Body of pancreas (tissue), 4 donors: Measurements from ENCODE around the gene SYT13. TPM values are rescaled to one million over a fixed set of nuclear protein-coding genes. Genes with fewer than 3 reads are reported as not detected.

Experiments used
- ATAC-seq: fragments of 150-250 bp; one replicate; pipeline ENCODE4 v1.9.1; 2016
- DNase-seq, 4 donors: peaks; one replicate each; pipeline ENCODE4 v3.0.0-alpha.2; 2019
- H3K27ac ChIP-seq, 4 donors: fragments of 200-600 bp; sonication (generic); 1 replicate in 3 of 4; 2 replicates in 1 of 4; pipeline versions ENCODE4 v1.5.1 to v1.6.1; 2016 to 2019; ENCODE audit warnings: mild to moderate bottlenecking in 1 of 4, mixed read lengths in 1 of 4, moderate library complexity in 1 of 4
- H3K27me3 ChIP-seq, 2 donors: fragments of 200-600 bp; sonication (generic); one replicate each; pipeline ENCODE4 v1.6.0; 2016; ENCODE audit warnings: mild to moderate bottlenecking in 1 of 2
- H3K36me3 ChIP-seq, 2 donors: fragments of 200-600 bp; sonication (generic); replicated peaks in 1 of 2; 2 replicates each; pipeline ENCODE4 v1.5.1; 2016; ENCODE audit warnings: low read depth in 2 of 2; ENCODE audit not compliant: insufficient read depth in 1 of 2
- H3K4me1 ChIP-seq: fragments of 200-600 bp; sonication (generic); one replicate; pipeline ENCODE4 v1.6.0; 2016
- H3K4me3 ChIP-seq, 2 donors: fragments of 200-600 bp; sonication (generic); 1 replicate in 1 of 2; 2 replicates in 1 of 2; pipeline ENCODE4 v1.5.1; 2016 to 2019
- H3K9me3 ChIP-seq, 3 donors: fragments of 200-600 bp; sonication (generic); 1 replicate in 2 of 3; 2 replicates in 1 of 3; pipeline ENCODE4 v1.5.1; 2016
- POLR2A ChIP-seq, 3 donors: fragments of 450-650 bp; IDR thresholded peaks; one replicate each; pipeline ENCODE4 v1.6.1; 2016; ENCODE audit warnings: antibody characterized with exemption in 3 of 3, mild to moderate bottlenecking in 2 of 3
- WGBS, 2 donors: methylation state at CpG; one replicate each; pipeline ENCODE4 v1.1.5; 2017; 5-methylcytosine and 5-hydroxymethylcytosine counted together
- intact Hi-C: fragments of 100-400 bp; cut with DNase I; formaldehyde crosslinking; loops from one replicate; pipeline ENCODE4 v1.15.1; 2023
- total RNA-seq, 2 donors: library from RNA; depleted of rRNA; stranded (reverse); fragments of >200 nt; gene quantifications; one replicate each; pipeline ENCODE4 v1.1.0, GENCODE V29; 2016
- TF ChIP-seq, protein P1 (sequence below), 7 experiments: fragments of 450-650 bp in 4 of 7; fragments of 200-600 bp in 3 of 7; sonication (generic) in 3 of 7; IDR thresholded peaks; one replicate each; pipeline ENCODE4 v1.5.1; 2016 to 2019; ENCODE audit warnings: antibody characterized with exemption in 7 of 7

SYT13 gene
- total RNA-seq, 2 donors from 2014 or later = 6.7 to 9.9 TPM

DNA sequence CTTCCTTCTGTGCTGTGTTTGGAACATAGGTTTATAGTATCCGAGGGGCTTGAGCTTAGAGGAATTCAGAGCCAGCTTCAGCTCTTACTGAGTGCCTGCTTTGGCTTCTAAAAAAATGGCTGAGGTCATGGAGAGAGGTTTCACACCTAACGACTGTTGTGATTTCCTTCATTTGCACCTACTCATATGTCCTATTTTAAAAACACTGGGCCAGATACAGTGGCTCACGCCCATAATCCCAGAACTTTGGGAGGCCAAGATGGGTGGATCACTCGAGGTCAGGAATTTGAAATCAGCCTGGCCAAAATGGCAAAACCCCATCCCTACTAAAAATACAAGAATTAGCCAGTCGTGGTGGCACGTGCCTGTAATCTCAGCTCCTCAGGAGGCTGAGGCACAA is 38.3 kb upstream of the SYT13 start:
- TF ChIP-seq, protein P1, sequence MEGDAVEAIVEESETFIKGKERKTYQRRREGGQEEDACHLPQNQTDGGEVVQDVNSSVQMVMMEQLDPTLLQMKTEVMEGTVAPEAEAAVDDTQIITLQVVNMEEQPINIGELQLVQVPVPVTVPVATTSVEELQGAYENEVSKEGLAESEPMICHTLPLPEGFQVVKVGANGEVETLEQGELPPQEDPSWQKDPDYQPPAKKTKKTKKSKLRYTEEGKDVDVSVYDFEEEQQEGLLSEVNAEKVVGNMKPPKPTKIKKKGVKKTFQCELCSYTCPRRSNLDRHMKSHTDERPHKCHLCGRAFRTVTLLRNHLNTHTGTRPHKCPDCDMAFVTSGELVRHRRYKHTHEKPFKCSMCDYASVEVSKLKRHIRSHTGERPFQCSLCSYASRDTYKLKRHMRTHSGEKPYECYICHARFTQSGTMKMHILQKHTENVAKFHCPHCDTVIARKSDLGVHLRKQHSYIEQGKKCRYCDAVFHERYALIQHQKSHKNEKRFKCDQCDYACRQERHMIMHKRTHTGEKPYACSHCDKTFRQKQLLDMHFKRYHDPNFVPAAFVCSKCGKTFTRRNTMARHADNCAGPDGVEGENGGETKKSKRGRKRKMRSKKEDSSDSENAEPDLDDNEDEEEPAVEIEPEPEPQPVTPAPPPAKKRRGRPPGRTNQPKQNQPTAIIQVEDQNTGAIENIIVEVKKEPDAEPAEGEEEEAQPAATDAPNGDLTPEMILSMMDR (IDR thresholded peaks at IDR 0.05) = no peak
- no peak for TF ChIP-seq POLR2A (IDR thresholded peaks at IDR 0.05)
- WGBS, 2 donors = 50 to 53% methylated on average over 6 of the region's 6 CpGs
- no peaks in the 10 kb centered on the region for H3K27me3 ChIP-seq
- no peak for ATAC-seq
- H3K4me1 ChIP-seq = no peaks in the 10 kb centered on the region
- no peak overlapping the region for H3K27ac ChIP-seq
- no peaks in the 10 kb centered on the region for H3K9me3 ChIP-seq
- H3K4me3 ChIP-seq = no peak overlapping the region
- no peak for DNase-seq
- no peaks in the 10 kb centered on the region for H3K36me3 ChIP-seq
- intact Hi-C loops = loop anchor here (10.0 kb wide), 1 partner anchor 400 kb away; no protein-coding TSS in a partner anchor

DNA sequence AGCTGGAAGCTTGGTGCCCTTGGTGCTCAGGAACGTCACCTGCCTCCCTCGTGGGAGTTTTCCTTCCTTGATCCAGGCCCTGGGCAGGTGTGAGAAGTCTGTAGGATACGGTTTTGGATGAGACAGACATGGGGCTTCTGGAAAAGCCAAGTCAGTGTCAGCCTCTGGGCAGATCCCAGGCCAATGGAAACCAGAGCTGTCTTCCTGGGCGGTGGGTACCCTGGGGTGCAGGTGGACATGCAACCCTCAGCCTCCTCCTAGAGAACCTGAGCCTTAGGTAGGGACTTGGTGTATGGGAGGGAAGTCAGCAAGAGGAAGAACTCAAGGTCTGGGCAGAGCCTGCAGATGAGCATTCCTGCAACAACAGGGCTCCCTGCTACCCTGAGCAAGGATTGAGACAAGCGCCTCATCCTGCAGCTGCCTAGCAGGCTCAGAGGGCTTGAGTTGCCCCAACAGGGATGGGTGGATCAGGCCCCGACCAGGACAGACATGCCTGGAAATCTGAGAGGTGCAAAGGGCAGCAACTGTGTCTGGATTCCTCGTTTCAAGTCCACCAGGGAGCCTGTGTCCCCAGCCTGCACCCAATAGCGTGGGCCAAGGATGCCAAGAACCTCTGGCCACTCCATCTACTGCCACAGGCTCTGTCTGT is 37.6 kb upstream of the SYT13 start:
- no peaks in the 10 kb centered on the region for H3K9me3 ChIP-seq
- no peaks in the 10 kb centered on the region for H3K4me1 ChIP-seq
- no peak overlapping the region for H3K4me3 ChIP-seq
- H3K36me3 ChIP-seq = no peaks in the 10 kb centered on the region
- intact Hi-C loops = loop anchor here (10.0 kb wide), 1 partner anchor 399 kb away; no protein-coding TSS in a partner anchor
- ATAC-seq (no peak), DNase-seq (no peak)
- H3K27ac ChIP-seq = no peak overlapping the region
- TF ChIP-seq POLR2A (IDR thresholded peaks at IDR 0.05) = no peak
- TF ChIP-seq, protein P1 (IDR thresholded peaks at IDR 0.05) = no peak
- 50 to 67% methylated on average over 8 of the region's 8 CpGs for WGBS, 2 donors
- H3K27me3 ChIP-seq = no peaks in the 10 kb centered on the region

DNA sequence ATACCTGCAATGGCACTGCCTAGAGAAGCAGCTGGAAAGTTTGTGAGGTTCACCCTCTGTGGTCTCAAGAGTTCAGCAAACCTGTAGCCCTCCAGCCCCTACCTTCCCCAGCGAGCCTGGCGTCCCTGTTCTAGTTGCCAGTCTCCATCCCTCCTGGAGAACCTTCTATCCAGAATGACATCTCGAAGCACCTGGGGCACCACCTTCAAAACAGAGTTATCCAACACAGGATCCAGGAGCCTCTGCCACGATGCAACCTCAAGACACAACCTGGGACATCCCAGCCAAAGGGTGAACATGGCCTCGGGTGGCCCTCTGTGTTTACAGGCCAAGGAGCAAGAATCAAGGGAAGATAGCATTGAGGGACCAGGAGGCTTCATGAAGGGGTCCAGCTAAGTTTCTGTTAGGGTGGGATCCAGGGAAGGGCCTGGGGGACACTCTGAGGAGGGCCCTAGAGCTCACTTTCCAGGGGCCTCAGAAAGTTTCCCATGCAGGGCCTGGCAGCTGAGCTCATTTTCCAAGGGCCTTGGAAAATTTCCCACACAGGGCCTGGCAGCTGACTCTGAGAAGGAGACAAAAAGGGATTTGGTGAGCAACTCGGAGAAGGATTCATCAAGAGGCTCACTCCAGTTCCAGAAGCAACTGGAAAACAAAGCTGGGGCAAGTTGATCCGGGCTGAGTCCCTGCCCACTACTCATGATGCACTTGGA is 36.9 kb upstream of the SYT13 start:
- intact Hi-C loops = loop anchor here (10.0 kb wide), 1 partner anchor 398 kb away; no protein-coding TSS in a partner anchor
- H3K36me3 ChIP-seq = no peaks in the 10 kb centered on the region
- H3K4me3 ChIP-seq = no peak overlapping the region
- TF ChIP-seq POLR2A (IDR thresholded peaks at IDR 0.05) = no peak
- TF ChIP-seq, protein P1 (IDR thresholded peaks at IDR 0.05) = no peak
- no peak overlapping the region for H3K27ac ChIP-seq
- WGBS, 2 donors = 53 to 55% methylated on average over 6 to 7 of the region's 7 CpGs
- no peaks in the 10 kb centered on the region for H3K9me3 ChIP-seq
- ATAC-seq (no peak), DNase-seq (no peak)
- no peaks in the 10 kb centered on the region for H3K27me3 ChIP-seq
- no peaks in the 10 kb centered on the region for H3K4me1 ChIP-seq

DNA sequence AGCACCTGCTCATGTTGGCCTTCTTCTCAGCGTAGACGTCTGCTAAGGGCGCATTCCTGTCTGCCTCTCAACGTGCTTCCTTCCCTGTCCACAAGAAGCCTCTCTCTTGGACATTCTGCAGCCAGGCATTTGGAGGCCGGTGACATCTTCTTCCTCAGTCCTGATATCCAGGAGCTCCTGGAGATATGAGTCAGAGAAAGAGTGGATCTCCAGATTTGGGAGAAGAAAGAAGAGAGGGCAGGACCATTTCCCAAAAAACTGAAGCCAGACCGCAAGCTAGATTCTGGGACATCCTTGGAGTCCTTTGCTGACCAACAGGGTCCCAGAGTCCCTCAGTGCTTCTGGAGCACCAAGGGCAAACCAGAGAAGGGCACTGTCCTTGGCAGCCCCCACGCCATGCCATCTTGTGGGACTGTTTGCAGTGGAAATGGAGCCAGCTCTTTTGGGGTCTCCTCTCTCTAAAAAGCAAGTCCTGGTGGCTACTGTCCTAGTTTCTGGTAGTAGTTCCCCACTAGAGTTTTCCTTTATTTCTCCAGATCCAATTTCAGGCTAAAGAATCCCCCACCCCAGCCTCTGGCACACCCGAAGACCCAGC is 36.1 kb upstream of the SYT13 start:
- TF ChIP-seq POLR2A (IDR thresholded peaks at IDR 0.05) = no peak
- TF ChIP-seq, protein P1 (IDR thresholded peaks at IDR 0.05) = no peak

More for the DNA sequence above, 36.1 kb upstream of the SYT13 start:
- Histone ChIP-seq H3K9me3 (no peaks in the 10 kb centered on the region), H3K4me1 (no peaks in the 10 kb centered on the region), H3K27ac (no peak overlapping the region), H3K27me3 (peaks cover 0 to 1% of the 10 kb centered on the region in 2 donors), H3K36me3 (no peaks in the 10 kb centered on the region), H3K4me3 (no peak overlapping the region)
- intact Hi-C loops = loop anchor here (10.0 kb wide), 1 partner anchor 397 kb away; no protein-coding TSS in a partner anchor
- 65 to 67% methylated on average over 8 of the region's 8 CpGs for WGBS, 2 donors
- DNase-seq = no peak
- ATAC-seq = no peak
